Liver (tissue), 9 donors: ENCODE data around the gene PLPP2. TPM values are rescaled to one million over a fixed set of nuclear protein-coding genes. Genes with fewer than 3 reads are reported as not detected.

Experiments used
- DNase-seq: peaks from one replicate; pipeline ENCODE4 v3.0.0-alpha.2; 2017; ENCODE audit warnings: low spot score
- H3K27ac ChIP-seq, 2 donors: one replicate each; pipeline ENCODE4 v1.7.0; 2013; ENCODE audit warnings: inconsistent platforms in 2 of 2, low read length in 2 of 2, control low read depth in 1 of 2, low read depth in 1 of 2, mild to moderate bottlenecking in 1 of 2
- H3K27me3 ChIP-seq, 4 donors: one replicate each; pipeline versions ENCODE4 v1.6.1 to v1.7.0; 2013; ENCODE audit warnings: low read length in 3 of 4, inconsistent platforms in 1 of 4, mild to moderate bottlenecking in 1 of 4, moderate library complexity in 1 of 4; ENCODE audit not compliant: control insufficient read depth in 4 of 4, insufficient read depth in 4 of 4
- H3K36me3 ChIP-seq, 4 donors: one replicate each; pipeline versions ENCODE4 v1.6.1 to v1.7.0; 2013; ENCODE audit warnings: low read length in 3 of 4, mild to moderate bottlenecking in 3 of 4, low read depth in 1 of 4, moderate library complexity in 1 of 4; ENCODE audit not compliant: control insufficient read depth in 4 of 4, insufficient read depth in 3 of 4
- H3K4me1 ChIP-seq, 4 donors: one replicate each; pipeline versions ENCODE4 v1.6.1 to v1.7.0; 2013; ENCODE audit warnings: low read length in 3 of 4, mild to moderate bottlenecking in 3 of 4, moderate library complexity in 1 of 4; ENCODE audit not compliant: control insufficient read depth in 4 of 4, insufficient read depth in 4 of 4
- H3K4me3 ChIP-seq, 3 donors: one replicate each; pipeline versions ENCODE4 v1.6.1 to v1.7.0; 2013; ENCODE audit warnings: low read length in 3 of 3, control low read depth in 1 of 3, low read depth in 1 of 3, mild to moderate bottlenecking in 1 of 3
- H3K9ac ChIP-seq, 2 donors: one replicate each; pipeline ENCODE4 v1.7.0; 2013; ENCODE audit warnings: low read length in 2 of 2, mild to moderate bottlenecking in 2 of 2, moderate library complexity in 2 of 2, control low read depth in 1 of 2, low read depth in 1 of 2
- H3K9me3 ChIP-seq, 4 donors: one replicate each; pipeline versions ENCODE4 v1.6.1 to v1.7.0; 2013; ENCODE audit warnings: low read length in 3 of 4; ENCODE audit not compliant: control insufficient read depth in 4 of 4
- EGR1 ChIP-seq, 2 donors: IDR thresholded peaks; 2 replicates each; pipeline ENCODE4 v1.6.1; 2016 to 2018; ENCODE audit warnings: antibody characterized with exemption in 2 of 2, low read depth in 2 of 2
- FOXA1 ChIP-seq: IDR thresholded peaks from 2 replicates; pipeline ENCODE4 v1.6.1; 2016; ENCODE audit warnings: antibody characterized with exemption
- FOXA2 ChIP-seq: IDR thresholded peaks from 2 replicates; pipeline ENCODE4 v1.6.1; 2016; ENCODE audit warnings: antibody characterized with exemption
- GABPA ChIP-seq, 2 donors: IDR thresholded peaks in 1 of 2; conservative IDR thresholded peaks in 1 of 2; 2 replicates each; pipeline ENCODE4 v1.6.1; 2016; ENCODE audit warnings: antibody characterized with exemption in 2 of 2, mild to moderate bottlenecking in 1 of 2, moderate library complexity in 1 of 2
- HNF4A ChIP-seq, 2 donors: conservative IDR thresholded peaks; 2 replicates each; pipeline ENCODE4 v1.6.1; 2016; ENCODE audit warnings: antibody characterized with exemption in 2 of 2, mild to moderate bottlenecking in 2 of 2
- HNF4G ChIP-seq: IDR thresholded peaks from 2 replicates; pipeline ENCODE4 v1.6.1; 2016; ENCODE audit warnings: antibody characterized with exemption
- JUND ChIP-seq, 2 donors: IDR thresholded peaks; 2 replicates each; pipeline ENCODE4 v1.6.1; 2016; ENCODE audit warnings: antibody characterized with exemption in 2 of 2
- NR2F2 ChIP-seq: IDR thresholded peaks from 2 replicates; pipeline ENCODE4 v1.6.1; 2016; ENCODE audit warnings: antibody characterized with exemption
- RAD21 ChIP-seq, 2 donors: IDR thresholded peaks; 2 replicates each; pipeline ENCODE4 v1.6.1; 2016; ENCODE audit warnings: antibody characterized with exemption in 2 of 2, mild to moderate bottlenecking in 2 of 2
- RXRA ChIP-seq, 2 donors: IDR thresholded peaks; 2 replicates each; pipeline ENCODE4 v1.6.1; 2017 to 2018; ENCODE audit warnings: antibody characterized with exemption in 2 of 2, mild to moderate bottlenecking in 1 of 2
- SP1 ChIP-seq: IDR thresholded peaks from 2 replicates; pipeline ENCODE4 v1.6.1; 2018; ENCODE audit warnings: antibody characterized with exemption, mild to moderate bottlenecking
- YY1 ChIP-seq: IDR thresholded peaks from 2 replicates; pipeline ENCODE4 v1.6.1; 2016; ENCODE audit warnings: antibody characterized with exemption, mild to moderate bottlenecking
- WGBS: extraction: QIAGEN DNeasy Blood & Tissue Kit; methylation state at CpG from one replicate; pipeline ENCODE4 v1.1.7; 2013; 5-methylcytosine and 5-hydroxymethylcytosine counted together
- polyA plus RNA-seq, 2 donors: library from polyadenylated mRNA; stranded (reverse) in 1 of 2; unstranded in 1 of 2; fragments of 200-250 nt in 1 of 2; fragments of >200 nt in 1 of 2; fragmentation: Nextera tagmentation in 1 of 2; extraction: Ambion mirVana in 1 of 2; gene quantifications; one replicate each; pipeline versions ENCODE4 v1.2.1 to v1.2.3, GENCODE V29; 2013 to 2015
- total RNA-seq, 2 donors: library from RNA; depleted of rRNA; stranded (reverse); fragments of >200 nt; gene quantifications; one replicate each; pipeline ENCODE4 v1.2.3, GENCODE V29; 2014
- TF ChIP-seq, protein P1 (sequence below): IDR thresholded peaks from 2 replicates; pipeline ENCODE4 v1.6.1; 2016; ENCODE audit warnings: antibody characterized with exemption
- TF ChIP-seq, protein P2 (sequence below): fragments of 150-350 bp; IDR thresholded peaks from 2 replicates; pipeline ENCODE4 v1.5.1; 2017; ENCODE audit warnings: improper control_type of control experiment, low read depth, low read length; ENCODE audit not compliant: missing input control
- TF ChIP-seq, protein P3 (sequence below): IDR thresholded peaks from 2 replicates; pipeline ENCODE4 v1.6.1; 2016; ENCODE audit warnings: antibody characterized with exemption
- TF ChIP-seq, protein P4 (sequence below): IDR thresholded peaks from 2 replicates; pipeline ENCODE4 v1.6.1; 2016; ENCODE audit warnings: antibody characterized with exemption, mild to moderate bottlenecking
- donor health status: healthy.
- donor health status: healthy.
- donor health status: healthy.
- donor health status: healthy.
- donor health status: healthy.

Gene PLPP2
- total and polyA plus RNA-seq, 4 donors: 0.75 to 5.9 (median 2.0) TPM

DNA sequence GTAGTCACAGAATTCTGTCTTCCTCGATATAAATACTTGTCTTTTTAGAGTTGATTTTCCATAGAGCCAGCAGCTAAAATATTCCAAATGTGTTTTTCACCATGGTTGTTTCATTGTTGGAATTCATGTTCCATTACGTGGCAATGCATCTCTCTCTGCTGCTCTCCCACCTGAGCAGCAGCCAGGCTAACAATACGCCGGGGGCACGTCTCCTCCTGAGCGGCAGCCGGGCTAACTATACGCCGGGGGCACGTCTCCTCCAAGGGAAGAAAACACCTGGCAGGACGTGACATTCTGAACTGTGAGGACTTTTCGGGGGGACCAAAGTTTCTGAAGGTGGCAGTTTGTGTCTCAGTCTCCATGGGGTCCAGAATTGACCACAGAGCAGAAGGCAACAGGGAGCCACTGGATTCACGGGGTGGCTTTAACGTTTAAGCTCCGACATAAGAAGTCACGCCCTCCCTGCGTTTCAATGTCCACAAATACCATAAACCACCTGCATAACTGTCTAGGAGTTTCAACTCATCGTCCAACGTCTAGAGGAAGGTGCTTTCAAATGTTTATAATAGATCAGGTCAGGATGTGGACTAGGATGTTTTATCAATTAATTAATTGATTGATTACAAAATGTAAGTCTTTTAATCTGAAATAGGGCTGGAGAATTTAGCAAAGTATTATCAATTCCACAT is 15.1 kb downstream of the PLPP2 start:
- 79% methylated on average over 19 of the region's 19 CpGs for WGBS
- no peak for TF ChIP-seq JUND (IDR thresholded peaks at IDR 0.05)
- TF ChIP-seq, protein P1, sequence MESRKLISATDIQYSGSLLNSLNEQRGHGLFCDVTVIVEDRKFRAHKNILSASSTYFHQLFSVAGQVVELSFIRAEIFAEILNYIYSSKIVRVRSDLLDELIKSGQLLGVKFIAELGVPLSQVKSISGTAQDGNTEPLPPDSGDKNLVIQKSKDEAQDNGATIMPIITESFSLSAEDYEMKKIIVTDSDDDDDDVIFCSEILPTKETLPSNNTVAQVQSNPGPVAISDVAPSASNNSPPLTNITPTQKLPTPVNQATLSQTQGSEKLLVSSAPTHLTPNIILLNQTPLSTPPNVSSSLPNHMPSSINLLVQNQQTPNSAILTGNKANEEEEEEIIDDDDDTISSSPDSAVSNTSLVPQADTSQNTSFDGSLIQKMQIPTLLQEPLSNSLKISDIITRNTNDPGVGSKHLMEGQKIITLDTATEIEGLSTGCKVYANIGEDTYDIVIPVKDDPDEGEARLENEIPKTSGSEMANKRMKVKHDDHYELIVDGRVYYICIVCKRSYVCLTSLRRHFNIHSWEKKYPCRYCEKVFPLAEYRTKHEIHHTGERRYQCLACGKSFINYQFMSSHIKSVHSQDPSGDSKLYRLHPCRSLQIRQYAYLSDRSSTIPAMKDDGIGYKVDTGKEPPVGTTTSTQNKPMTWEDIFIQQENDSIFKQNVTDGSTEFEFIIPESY: no peak
- TF ChIP-seq GABPA (IDR thresholded peaks at IDR 0.05 in 1 of 2, conservative IDR thresholded peaks at IDR 0.05 in 1 of 2): no peak
- no peak for TF ChIP-seq HNF4G
- TF ChIP-seq SP1: no peak
- no peak for TF ChIP-seq RAD21 (IDR thresholded peaks at IDR 0.05)
- TF ChIP-seq HNF4A (conservative IDR thresholded peaks at IDR 0.05): no peak
- no peak for TF ChIP-seq EGR1 (IDR thresholded peaks at IDR 0.05; ENCODE audit: low read depth in 2 of 2)
- no peak for TF ChIP-seq NR2F2
- TF ChIP-seq, protein P2, sequence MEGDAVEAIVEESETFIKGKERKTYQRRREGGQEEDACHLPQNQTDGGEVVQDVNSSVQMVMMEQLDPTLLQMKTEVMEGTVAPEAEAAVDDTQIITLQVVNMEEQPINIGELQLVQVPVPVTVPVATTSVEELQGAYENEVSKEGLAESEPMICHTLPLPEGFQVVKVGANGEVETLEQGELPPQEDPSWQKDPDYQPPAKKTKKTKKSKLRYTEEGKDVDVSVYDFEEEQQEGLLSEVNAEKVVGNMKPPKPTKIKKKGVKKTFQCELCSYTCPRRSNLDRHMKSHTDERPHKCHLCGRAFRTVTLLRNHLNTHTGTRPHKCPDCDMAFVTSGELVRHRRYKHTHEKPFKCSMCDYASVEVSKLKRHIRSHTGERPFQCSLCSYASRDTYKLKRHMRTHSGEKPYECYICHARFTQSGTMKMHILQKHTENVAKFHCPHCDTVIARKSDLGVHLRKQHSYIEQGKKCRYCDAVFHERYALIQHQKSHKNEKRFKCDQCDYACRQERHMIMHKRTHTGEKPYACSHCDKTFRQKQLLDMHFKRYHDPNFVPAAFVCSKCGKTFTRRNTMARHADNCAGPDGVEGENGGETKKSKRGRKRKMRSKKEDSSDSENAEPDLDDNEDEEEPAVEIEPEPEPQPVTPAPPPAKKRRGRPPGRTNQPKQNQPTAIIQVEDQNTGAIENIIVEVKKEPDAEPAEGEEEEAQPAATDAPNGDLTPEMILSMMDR: no peak
- no peak overlapping the region for H3K9ac ChIP-seq
- H3K27me3 ChIP-seq: peaks cover 0 to 6% (median 0%) of the 10 kb centered on the region in 4 donors
- H3K36me3 ChIP-seq: no peaks in the 10 kb centered on the region
- H3K4me1 ChIP-seq: no peaks in the 10 kb centered on the region
- no peak for DNase-seq
- no peak overlapping the region for H3K27ac ChIP-seq
- no peaks in the 10 kb centered on the region for H3K9me3 ChIP-seq
- H3K4me3 ChIP-seq: no peak overlapping the region

- H3K36me3 ChIP-seq: no peaks in the 10 kb centered on the region
- no peak overlapping the region for H3K9ac ChIP-seq
- no peak overlapping the region for H3K4me3 ChIP-seq
- H3K27ac ChIP-seq: no peak overlapping the region
- no peak for DNase-seq
- H3K4me1 ChIP-seq: no peaks in the 10 kb centered on the region
- no peaks in the 10 kb centered on the region for H3K9me3 ChIP-seq
- peaks cover 0 to 6% (median 0%) of the 10 kb centered on the region in 4 donors for H3K27me3 ChIP-seq
- TF ChIP-seq EGR1 (IDR thresholded peaks at IDR 0.05; ENCODE audit: low read depth in 2 of 2): no peak
- no peak for TF ChIP-seq NR2F2
- TF ChIP-seq GABPA (IDR thresholded peaks at IDR 0.05 in 1 of 2, conservative IDR thresholded peaks at IDR 0.05 in 1 of 2): no peak
- TF ChIP-seq FOXA2: no peak
- no peak for TF ChIP-seq RAD21 (IDR thresholded peaks at IDR 0.05)
- TF ChIP-seq SP1: no peak
- TF ChIP-seq HNF4G: no peak
- TF ChIP-seq FOXA1: no peak
- TF ChIP-seq HNF4A (conservative IDR thresholded peaks at IDR 0.05): no peak
- no peak for TF ChIP-seq YY1
- no peak for TF ChIP-seq RXRA (IDR thresholded peaks at IDR 0.05)
- TF ChIP-seq, protein P3, sequence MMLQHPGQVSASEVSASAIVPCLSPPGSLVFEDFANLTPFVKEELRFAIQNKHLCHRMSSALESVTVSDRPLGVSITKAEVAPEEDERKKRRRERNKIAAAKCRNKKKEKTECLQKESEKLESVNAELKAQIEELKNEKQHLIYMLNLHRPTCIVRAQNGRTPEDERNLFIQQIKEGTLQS: no peak
- TF ChIP-seq, protein P4, sequence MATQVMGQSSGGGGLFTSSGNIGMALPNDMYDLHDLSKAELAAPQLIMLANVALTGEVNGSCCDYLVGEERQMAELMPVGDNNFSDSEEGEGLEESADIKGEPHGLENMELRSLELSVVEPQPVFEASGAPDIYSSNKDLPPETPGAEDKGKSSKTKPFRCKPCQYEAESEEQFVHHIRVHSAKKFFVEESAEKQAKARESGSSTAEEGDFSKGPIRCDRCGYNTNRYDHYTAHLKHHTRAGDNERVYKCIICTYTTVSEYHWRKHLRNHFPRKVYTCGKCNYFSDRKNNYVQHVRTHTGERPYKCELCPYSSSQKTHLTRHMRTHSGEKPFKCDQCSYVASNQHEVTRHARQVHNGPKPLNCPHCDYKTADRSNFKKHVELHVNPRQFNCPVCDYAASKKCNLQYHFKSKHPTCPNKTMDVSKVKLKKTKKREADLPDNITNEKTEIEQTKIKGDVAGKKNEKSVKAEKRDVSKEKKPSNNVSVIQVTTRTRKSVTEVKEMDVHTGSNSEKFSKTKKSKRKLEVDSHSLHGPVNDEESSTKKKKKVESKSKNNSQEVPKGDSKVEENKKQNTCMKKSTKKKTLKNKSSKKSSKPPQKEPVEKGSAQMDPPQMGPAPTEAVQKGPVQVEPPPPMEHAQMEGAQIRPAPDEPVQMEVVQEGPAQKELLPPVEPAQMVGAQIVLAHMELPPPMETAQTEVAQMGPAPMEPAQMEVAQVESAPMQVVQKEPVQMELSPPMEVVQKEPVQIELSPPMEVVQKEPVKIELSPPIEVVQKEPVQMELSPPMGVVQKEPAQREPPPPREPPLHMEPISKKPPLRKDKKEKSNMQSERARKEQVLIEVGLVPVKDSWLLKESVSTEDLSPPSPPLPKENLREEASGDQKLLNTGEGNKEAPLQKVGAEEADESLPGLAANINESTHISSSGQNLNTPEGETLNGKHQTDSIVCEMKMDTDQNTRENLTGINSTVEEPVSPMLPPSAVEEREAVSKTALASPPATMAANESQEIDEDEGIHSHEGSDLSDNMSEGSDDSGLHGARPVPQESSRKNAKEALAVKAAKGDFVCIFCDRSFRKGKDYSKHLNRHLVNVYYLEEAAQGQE: no peak
- WGBS: 89% methylated on average over 9 of the region's 9 CpGs
Observed at GRCh38 chr19:275000-275399, 16.2 kb downstream of the PLPP2 start.
